HUDEP-2 (cell line): ENCODE results near the gene HAVCR1.
"Not testable (repeated sequence)": the region's sequence is repeated elsewhere in the genome, so short reads cannot be mapped to it uniquely, and the experiment has no call there.

Source experiments
- DNase-seq, 76 experiments: peaks; one replicate each; lab custom pipeline; 2025; ENCODE audit not compliant: unreplicated experiment in 76 of 76; lab: John Stamatoyannopoulos, UW

The HAVCR1 gene

DNA sequence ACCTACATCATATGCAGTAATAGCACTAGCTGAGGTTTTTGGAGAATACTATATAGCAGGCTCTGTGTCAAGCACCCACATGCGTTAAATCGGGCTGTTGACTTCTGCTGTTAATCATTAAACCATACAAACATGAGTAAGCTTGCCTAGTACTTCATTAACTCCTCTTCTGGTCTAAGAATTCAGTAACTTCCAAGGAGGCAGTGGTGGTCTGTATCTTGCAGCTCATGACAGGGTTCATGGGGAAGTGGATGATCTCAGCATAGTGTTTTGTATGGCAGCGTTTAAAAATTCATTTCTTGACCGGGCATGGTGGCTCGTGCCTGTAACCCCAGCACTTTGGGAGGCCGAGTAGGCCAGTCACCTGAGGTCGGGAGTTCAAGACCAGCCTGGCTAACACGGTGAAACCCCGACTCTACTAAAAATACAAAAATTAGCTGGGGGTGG is at the start of gene HAVCR1:
HAVCR1 (minus strand) TSS at position 24 of the 447 bp plus-strand sequence. CDS start 1,173 bp downstream, outside the sequence.
- DNase-seq = no peak

DNA sequence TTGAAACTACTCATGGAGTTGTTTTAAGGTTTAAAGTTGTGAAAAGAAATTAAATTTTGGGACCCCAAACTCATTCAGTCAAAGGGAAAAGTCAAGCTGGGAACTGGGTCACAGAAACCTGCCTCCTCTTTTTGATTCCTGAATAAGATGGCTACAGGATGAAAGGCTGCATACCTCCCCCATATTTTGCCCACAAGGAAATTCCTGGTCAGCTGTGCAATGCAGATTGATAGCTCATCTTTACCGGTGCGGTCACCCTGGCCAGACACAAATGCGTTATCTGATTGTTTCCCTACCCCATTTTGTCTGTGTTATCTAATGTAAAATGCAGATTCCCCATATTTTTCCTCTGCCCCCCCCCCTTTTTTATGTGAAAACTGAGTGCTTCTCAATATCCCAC is 48.6 kb upstream of the HAVCR1 start:
- DNase-seq = no peak

DNA sequence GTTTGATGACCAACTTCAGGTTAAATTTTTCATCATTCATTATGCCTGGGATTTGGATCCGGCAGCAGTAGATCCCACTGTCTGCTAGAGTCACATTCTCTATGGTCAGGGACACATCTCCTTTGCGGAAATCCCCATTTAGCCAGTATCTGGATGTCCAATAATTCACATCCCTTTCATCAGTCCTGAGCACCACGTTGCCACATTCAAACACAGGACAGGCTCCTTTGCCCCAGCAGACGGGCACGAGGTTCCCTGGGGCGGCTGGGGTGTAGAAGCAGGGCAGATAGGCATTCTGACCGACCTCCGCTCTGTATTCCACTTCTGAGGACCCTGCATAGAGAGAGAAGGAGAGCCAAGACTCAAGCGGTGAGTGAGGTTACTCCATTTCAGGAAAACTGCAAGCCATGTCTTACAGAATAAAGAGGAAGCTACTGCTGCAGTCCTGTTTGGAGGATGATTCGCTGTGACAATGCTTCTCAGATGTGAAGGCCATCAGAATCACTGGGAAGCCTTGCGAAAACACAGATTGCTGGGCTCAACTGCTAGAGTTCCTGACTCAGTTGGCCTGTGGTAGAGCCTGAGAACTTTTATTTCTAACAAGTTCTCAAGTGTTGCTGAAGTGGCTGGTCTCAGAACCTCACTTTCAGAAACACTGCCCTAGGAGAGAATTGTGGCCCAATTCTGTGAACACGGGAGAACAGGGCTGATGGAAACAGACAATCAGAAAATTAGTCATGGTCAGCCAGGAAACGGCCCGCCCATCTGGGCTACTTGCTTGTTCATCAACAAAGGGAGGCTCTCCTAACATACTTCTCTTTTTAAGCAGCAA is 47.9 kb upstream of the HAVCR1 start:
- DNase-seq = peak in 1 of 76 experiments; percentile 2

DNA sequence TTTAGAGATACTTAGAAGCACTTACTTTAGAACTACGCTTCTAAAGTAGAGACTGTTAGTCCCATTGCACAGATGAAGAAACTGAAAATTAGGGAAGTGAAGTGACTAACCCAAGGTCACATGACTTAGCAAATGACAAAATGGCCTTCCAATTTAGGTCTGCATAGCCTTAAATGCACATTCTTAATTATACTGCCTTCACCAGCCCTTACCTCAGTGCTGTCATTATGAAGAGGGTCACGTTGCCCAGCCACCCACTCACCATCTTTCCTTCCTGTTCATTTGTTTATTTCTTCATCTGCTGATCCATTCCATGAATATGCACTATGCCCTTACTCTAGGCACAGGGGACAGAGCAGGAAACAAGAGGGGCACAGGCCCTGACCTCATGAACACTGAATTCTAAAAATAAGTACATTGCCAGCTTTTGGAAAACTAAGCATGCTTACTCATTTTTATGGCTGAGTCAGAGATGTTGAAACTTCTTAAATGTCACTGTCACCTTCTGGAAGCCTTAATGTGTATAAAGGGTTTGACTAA is 41.3 kb upstream of the HAVCR1 start:
- no peak for DNase-seq

DNA sequence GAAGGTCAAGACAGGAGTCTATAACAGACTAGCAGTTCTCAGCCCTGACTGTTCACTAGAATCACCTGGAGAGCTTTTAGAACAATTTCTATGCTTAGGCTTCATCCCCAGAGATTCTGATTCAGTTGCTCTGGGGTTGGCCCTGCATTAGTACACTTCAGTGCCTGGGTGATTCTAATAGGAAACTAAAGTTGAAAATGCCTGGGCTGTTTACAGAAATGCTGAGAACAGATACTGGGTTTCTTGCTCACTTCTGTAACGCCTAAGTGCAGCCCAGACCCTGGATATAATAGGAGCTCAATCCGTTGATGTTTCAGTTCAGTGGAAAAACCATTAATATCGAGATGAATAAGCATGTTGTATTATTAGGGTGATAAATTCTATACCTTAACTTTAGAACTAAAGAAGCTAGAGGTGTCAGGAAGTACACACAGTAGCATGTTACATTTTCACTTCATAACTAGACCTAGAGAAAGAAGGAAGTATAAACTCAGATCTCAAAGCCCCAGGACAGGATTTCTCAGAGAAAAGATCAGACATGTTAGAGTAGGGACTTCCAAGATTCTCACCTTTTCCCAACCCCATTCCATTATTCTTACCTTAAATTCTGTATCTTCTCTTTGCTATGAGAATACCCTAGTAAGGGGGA is 29.6 kb upstream of the HAVCR1 start:
- no peak for DNase-seq

DNA sequence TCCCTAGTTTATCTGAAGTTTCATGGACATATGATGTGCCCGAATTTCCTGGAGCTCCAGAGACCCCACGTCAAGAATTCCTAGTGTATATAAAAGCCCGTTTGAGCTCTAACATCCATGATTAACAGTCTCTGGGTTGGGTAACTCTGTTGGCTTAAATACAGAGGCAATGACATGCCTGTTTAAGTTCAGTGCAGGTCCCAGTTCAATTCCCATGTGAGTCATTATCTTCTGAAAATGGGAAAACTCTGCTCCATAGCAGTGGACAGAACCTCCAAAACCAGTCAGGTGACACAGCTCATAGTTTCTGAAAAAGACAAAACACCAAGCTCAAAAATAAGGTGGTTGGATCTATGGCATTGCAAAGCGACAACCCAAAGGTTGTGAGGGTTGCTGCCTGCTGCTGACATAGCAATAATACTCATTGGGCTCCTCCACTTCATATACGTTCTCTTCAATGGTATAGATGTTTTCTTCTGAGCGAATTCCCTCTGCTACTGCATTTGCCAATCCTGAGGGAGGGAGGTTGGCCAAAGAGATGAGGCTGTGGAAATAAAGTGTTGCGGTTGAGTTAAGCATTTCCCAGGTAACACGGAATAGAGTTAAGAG is 27.9 kb upstream of the HAVCR1 start:
- no peak for DNase-seq

DNA sequence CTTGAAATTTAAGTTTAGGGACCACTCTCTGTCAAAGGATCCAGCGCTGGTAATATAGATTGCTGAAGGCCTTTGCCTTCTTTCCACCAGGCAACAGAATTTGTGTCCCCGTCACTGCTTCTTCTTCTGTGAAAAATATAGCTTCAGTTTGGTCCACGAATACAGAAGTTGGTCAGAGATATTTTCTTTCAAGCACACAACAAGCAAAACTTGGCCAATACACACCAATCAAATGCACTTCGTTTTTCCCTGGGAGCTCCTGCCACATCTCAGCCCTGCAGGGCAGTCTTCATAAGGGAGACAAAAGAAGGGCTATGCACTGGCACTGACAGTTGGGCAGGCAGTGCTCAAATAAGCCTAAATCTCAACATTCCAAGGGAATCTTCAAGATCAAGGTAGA is 27.0 kb upstream of the HAVCR1 start:
- no peak for DNase-seq

DNA sequence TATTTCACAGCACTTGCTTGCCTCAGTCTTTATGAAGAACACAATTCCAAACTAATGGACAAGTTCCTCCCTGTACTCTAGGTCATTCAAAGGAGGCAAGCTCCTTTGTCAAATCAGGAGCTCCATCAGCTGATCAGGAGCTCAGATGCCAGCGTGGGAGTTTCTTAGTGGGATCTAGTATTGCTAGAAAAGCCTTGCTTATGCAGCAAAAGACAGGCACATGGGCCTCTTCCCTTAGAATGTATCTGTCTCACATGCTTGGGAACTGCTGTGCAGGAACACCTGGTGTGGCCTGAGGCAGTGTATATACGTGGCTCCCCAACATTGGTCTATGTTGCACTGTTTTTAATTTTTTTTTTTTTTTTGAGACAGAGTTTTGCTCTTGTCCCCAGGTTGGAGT is 21.4 kb upstream of the HAVCR1 start:
- no peak for DNase-seq

DNA sequence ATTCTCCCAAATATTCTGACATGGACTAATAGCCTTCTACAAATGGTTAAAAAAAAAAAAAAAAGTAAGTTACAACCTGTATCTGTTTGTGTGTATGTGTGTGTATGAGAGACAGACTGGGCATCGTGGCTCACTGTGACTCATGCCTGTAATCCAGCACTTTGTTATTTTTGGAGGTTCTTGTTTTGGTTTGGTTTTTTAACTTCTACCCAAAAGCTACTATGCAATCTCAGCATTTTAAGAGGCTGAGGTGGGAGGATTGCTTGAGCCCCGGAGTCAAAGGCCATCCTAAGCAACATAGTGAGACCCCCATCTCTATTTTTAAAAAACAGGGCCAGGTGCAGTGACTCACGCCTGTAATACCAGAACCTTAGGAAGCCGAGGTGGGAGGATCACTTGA is 17.6 kb upstream of the HAVCR1 start:
- no peak for DNase-seq

DNA sequence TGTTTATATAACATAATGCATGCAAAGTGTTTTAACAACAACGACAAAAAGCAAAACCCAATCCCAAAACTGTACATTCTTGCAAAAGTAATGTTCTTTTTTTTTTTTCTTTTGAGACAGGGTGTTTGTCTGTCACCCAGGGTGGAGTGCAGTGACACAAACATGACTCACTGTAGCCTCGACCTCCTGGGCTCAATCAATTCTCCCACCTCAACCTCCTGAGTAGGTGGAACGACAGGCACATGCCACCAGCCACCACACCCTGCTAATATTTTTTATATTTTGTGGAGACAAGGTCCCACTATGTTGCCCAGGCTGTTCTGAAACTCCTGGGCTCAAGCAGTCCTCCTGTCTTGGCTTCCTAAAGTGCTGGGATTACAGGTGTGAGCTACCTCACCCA is 13.6 kb upstream of the HAVCR1 start:
- DNase-seq = no peak

DNA sequence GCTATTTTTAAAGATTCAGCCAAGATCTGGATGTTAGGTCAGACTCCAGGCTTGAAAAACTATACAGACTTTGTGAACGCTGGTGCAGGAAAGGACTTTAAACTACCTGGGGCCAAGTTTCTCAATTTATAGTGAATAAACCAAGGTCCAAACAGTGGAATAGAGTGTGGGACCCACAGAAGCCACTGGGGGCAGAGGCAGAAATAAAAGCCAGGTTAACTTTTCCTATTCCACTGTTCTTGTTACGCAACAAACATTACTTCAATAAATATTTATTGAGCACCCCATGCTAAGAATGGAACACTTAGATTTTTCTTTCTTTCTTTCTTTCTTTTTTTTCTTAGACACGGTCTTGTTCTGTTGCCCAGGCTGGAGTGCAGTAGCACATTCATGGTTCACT is 11.0 kb upstream of the HAVCR1 start:
- no peak for DNase-seq

DNA sequence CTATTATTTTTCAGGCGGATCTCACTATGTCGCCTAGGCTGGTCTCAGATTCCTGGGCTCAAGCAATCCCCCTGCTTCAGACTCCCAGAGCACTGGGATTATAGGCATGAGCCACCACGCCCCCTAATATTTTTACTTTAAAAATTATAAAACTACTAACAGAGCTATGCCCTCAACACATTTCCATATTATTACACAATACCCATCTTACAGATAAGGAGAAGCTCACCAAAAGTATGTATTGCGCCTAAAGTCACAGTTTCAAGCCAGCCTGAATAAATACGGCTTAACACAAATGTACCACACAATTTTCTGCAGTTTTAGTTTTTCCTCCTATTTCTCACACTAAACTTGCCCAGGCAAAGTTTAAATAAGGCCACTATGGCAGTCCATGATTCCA is 9.9 kb upstream of the HAVCR1 start:
- DNase-seq = no peak

DNA sequence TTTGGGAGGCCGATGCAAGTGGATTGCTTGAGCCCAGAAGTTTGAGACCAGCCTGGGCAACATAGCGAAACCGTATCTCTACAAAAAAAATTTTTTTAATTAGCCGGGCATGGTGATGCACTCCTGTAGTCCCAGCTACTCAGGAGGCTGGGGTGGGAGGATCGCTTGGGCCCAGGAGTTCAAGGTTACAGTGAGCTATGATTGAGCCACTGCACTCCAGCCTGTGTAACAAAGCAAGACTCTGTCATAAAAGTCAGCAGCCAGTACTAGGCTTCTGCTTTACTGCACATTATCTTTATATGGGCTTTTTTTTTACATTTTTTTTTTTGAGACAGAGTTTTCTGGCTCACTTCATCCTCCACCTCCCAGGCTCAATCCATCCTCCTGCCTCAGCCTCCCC is 9.4 kb upstream of the HAVCR1 start:
- no peak for DNase-seq

DNA sequence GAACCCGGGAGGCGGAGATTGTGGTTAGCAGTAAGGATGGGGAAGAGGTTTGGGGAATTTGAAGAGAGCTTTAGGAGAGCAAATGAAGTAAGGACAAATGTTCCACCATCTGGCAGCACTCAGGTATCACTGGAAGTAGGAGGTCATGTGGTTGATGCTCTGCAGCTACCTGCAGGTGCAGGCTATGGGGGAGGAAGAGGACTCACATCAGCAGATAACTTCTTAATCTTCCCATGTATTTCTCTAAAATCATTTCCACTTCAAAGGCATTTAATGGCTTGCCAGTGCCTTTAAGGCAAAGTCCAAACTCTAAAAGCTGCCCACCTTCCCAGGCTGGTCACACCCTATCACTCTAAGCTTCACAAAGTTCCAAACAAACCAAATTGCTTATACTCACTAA is 8.1 kb upstream of the HAVCR1 start:
- no peak for DNase-seq

DNA sequence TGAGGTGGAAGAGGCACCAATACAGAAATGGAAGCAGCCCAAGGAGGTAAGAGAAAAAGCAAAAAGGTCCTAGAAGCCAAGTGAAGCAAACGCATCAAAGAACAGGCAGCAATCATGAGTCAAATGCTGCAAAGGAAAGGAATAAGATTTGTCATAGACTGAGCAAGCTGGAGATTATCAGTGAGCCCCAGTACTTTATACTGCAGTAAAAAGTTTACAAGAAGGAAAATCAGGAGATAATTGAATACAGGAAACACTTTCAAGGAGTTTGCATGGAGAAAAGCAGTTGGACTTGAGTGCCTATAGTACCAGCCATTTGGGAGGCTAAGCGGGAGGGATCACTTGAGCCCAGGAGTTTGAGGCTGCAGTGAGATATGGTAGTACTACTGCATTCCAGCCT is 7.2 kb upstream of the HAVCR1 start:
- DNase-seq = no peak

DNA sequence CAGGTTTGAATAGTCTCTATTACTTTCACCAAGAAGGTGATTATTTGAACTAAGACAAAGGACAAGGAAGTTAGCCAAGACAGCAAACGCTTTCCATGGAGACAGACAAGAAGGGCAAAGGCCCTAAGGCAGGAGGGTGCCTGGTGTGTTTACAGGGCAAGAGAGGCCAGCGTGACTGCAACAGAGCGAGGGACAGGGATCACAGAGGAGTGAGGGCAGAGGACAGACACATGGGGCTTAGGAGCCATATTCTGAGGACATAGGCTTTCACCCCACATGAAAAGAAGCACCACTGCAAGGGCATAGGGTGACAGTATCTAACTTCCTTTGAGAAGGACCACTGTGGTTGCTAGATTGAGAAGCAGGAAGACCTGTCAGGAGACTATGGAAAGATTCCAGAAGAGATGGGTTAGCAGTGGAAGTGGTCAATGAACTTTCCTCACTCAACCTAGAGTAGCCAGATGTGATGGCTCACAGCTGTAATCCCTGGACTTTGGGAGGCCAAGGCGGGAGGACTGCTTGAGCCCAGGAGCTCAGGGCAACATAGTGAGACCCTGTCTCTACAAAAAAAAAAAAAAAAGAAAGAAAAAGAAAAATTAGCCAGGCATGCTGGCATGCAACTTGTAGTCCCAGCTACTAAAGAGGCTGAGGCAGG is 5.0 kb upstream of the HAVCR1 start:
- DNase-seq = no peak

DNA sequence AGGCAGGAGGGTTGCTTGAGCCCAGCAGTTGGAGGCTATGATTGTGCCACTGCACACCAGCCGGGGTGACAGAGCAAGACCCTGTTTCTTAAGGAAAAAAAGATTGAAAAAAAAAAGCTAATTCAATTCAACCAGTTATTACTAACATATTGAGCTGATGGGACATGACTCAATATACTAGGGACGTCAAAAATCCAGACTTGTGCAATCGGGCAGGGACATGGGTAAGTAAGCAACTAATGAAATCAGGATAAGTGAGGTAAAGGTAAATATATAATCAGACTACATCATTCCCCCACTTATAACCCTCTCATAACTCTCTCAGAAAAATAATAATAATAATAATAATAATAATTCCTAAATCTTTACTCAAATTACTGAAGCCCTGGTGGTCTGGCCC is 975 bp upstream of the HAVCR1 start:
- DNase-seq = no peak

DNA sequence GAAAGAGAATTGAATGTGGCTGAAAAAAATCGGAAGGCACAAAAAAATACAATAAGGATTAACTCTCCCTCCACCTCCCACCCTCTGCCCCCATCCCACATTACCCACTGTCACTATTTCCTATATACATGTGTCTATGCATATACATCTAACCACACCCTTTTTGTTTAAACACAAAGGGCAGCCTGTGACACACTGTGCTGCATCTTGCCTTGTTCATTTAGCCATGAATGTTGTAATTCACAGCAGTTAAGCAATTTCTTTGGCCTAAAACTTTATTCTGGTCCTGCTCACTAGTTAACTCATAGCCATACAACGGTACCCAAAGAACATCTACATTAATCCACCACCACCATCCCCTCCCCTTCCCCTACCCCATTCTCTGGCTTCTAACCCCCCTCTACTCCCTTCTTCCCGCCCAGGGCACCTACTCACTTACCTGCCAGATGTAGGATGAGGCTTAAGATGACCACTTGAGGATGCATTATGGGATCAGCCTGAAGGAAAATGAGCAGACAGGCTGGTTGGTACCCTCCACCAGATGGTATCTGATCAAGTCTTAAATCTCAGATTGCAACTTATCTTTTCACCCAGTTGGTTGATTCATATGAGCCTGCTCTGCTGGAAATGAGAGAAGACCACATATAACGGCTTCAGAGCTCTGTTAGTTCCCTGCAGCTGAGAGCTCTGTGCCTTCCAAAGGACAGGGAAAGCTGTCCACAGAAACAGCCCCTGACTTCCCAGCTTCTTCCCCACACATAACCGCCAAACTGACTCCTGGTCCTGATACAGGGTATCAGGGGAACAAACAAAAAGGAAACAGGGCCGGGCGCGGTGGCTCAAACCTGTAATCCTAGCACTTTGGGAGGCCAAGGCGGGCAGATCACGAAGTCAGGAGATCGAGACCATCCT is 1.2 kb downstream of the HAVCR1 start:
- DNase-seq = no peak

DNA sequence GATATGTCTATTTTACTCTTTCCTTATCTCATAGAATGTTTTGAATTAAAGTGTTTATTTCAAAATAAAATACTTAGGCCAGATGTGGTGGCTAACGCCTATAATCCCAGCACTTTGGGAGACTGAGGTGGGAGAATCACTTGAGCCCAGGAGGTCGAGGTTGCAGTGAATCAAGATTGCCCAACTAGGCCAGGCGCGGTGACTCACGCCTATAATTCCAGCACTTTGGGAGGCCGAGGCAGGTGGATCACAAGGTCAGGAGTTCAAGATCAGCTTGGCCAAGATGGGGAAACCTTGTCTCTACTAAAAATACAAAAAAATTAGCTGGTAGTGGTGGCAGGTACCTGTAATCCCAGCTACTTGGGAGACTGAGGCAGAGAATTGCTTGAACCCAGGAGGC is 2.1 kb downstream of the HAVCR1 start:
- DNase-seq = not testable (repeated sequence)

DNA sequence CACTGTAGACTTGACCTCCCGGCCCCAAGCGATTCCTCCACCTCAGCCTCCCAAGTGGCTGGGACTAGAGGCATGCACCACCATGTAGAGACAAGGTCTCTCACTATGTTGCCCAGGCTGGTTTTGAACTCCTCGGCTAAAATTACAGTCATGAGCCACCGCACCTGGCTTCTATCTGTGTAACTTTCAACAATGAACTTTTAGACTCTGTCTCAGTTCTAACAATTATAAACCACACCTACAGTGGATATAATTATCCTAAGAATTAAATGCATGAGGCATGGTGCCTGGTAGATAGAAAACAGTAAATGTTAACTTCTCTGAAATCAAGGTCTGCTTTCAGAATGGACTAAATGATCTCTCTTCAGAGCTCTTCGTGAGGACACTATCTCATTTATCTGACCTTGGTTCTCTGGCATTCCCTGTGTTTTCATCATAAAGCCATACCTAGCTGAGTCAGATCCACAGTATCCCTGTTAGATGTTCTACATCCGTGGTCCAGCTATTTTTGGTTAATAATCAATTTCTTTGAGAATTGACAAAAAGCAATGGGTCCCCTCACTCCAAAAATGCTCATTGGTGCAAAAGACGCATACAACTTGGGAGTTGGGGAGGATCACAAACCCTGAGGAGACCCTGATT is 7.2 kb downstream of the HAVCR1 start:
- no peak for DNase-seq
